GM19372 (cell line): ENCODE results near the gene CSKMT.

Source experiments
- ATAC-seq: cut with Tn5 transposase; IDR thresholded peaks from one replicate; pipeline ENCODE4 v1.9.1; 2021; ENCODE audit warnings: mild to moderate bottlenecking, low read depth, moderate library complexity; ENCODE audit not compliant: unreplicated experiment

The CSKMT gene

DNA sequence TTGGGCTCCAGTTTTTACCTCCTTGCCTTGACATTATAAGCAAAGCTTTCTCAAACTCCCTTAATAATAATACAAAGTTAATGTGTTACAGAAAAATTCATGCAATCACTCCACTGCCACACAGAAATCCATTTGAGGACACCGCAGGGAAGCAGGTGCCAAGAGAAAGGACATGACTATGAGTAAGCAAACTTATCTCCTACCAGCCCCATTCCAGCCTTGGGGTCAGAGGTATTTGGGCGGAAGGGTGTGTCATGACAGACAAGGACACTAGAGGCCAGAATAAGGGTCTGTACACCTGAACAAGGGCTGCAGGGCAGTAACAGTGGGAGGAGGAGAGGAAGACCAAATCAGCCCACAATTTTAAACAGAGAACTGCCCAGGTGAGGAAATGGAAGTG, 48.2 kb downstream of the CSKMT start:
- ATAC-seq = no peak

DNA sequence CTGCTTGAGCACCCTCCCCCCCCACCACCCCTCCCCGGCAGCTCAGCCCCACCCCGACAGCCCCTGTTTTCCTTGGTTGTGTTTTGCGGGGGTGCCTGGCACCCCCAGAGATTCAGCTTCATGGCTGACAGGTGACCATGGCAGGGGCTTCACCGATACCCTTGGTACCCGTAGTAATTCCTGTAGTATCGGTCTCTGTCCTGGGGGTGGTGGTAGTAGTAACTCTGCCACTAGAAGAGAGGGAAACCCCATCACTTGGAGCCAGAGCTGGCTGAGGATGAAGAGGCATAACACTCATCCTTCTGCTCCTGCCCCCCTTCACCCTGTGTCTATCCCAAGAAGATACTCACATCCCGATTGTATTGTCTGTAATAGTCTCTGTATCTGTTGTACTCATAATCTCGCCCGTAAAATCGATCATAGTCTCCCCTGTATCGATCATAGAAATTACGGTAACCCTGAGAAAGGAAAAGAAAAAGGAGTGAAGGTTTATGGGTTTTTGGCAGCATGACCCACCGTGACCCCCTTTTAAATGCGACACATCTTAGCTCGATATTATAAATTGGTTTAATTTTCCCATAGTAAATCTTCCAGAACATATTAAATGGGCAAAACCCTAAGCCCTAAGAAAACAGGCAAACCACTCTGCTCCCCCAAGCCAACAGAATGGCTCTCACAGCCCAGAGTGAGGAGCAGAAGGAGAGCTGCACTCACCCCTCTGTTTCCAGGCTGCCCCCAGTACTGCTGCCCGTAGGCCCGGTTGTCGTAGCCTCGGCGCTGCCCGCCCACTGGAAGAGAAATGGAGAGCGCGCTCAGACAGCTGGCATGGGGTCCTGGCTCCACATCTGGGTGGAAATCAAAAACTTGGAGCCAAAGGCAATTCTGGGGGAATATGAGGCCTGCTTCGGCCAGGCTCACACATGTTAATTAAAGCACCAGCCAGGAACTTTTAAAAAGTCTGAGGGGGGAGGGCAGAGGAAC, 50.3 kb downstream of the CSKMT start:
- no peak for ATAC-seq

DNA sequence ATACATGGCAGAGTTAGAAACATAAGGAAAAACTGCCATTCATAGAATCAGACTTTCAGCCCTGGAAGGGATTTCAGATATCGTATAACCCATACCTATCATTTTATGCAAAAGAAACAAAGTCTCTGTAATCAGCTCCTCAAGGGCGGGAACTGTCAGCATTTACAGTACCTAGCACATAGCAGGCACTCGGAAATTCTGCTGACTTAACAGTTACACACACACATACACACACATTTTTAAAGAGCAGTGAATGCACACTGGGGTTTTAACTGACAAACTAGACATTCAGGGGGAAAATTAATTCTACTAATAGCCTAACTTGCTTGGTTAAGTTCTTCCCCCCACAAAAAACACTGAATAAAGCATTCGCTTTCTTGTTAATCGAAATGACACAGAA, 51.1 kb downstream of the CSKMT start:
- ATAC-seq = no peak

DNA sequence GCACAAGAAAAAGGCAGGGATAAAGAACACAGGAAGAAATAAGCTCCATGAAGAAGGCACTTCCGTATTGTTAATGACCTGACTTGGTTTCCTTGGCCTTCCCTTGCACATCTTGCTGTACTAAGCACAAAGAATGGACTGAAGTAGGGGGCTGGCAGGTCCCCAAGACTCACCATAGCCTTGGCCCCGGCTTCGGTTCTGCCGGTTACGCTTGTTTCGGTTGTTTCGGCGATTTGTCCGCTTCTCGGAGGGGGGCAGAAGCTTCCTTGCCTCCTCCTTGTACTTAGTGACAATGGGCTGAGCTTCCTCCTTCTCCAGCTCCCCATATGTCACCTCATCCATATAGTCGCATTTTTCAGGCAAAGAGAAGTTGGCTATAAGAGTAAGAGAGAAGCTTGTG, 51.7 kb downstream of the CSKMT start:
- no peak for ATAC-seq
